HEK293 (cell line): ENCODE measurements around the gene HTRA1.
A peak's percentile ranks its signal among the peaks of the same experiment; 100 is the strongest.

Source experiments
- CTCF ChIA-PET: fragments of 350-600 bp; formaldehyde crosslinking; extraction: SDS; loops from one replicate; lab custom pipeline; 2021; ENCODE audit warnings: antibody characterized with exemption; lab: Yijun Ruan, JAX
- POLR2A ChIA-PET: fragments of 300-600 bp; formaldehyde crosslinking; extraction: SDS; loops from one replicate; lab custom pipeline; 2020; ENCODE audit warnings: antibody characterized with exemption, inconsistent platforms; lab: Yijun Ruan, JAX
- H3K27ac ChIP-seq: fragments of 200-500 bp; sonication (Bioruptor generic); 2 replicates; pipeline ENCODE4 v1.5.1; 2014; ENCODE audit warnings: low read depth, low read length, control low read depth, inconsistent platforms; ENCODE audit errors: extremely low read depth
- H3K36me3 ChIP-seq, 2 experiments: fragments of 200-500 bp in 1 of 2; sonication (Bioruptor generic) in 1 of 2; 1 replicate in 1 of 2; 2 replicates in 1 of 2; pipeline ENCODE4 v1.5.1; 2014 to 2017; ENCODE audit warnings: inconsistent platforms in 2 of 2, low read length in 2 of 2; ENCODE audit not compliant: control insufficient read depth in 2 of 2, insufficient read depth in 1 of 2
- H3K4me1 ChIP-seq: fragments of 200-500 bp; sonication (Bioruptor generic); 2 replicates; pipeline ENCODE4 v1.5.1; 2014; ENCODE audit warnings: mild to moderate bottlenecking, low read length, inconsistent platforms; ENCODE audit not compliant: control insufficient read depth, insufficient read depth
- H3K4me3 ChIP-seq: 2 replicates; pipeline ENCODE4 v1.5.1; 2011; ENCODE audit warnings: low read depth, mild to moderate bottlenecking, control low read depth, low read length, moderate library complexity
- H3K9me3 ChIP-seq: fragments of 200-500 bp; sonication (Bioruptor generic); 2 replicates; pipeline ENCODE4 v1.5.1; 2014; ENCODE audit warnings: low read depth, low read length, inconsistent platforms; ENCODE audit not compliant: control insufficient read depth, insufficient read depth
- PRDM2 ChIP-seq: fragments of 450-650 bp; formaldehyde crosslinking; IDR thresholded peaks from 2 replicates; pipeline ENCODE4 v1.5.1; 2016; ENCODE audit warnings: missing biosample characterization, missing genetic modification characterization, borderline replicate concordance
- PRDM6 ChIP-seq: fragments of 450-650 bp; formaldehyde crosslinking; IDR thresholded peaks from 2 replicates; pipeline ENCODE4 v1.5.1; 2017; ENCODE audit warnings: missing biosample characterization, missing genetic modification characterization
- SCRT2 ChIP-seq: fragments of 450-650 bp; formaldehyde crosslinking; IDR thresholded peaks from 2 replicates; pipeline ENCODE4 v1.5.1; 2016; ENCODE audit warnings: missing biosample characterization, missing genetic modification characterization
- TCF7L2 ChIP-seq: IDR thresholded peaks from 2 replicates; pipeline ENCODE4 v1.6.1; 2011; ENCODE audit warnings: low read depth, mild to moderate bottlenecking, inconsistent platforms, low read length, moderate library complexity, borderline replicate concordance
- WT1 ChIP-seq: fragments of 450-650 bp; formaldehyde crosslinking; IDR thresholded peaks from 2 replicates; pipeline ENCODE4 v1.5.1; 2016; ENCODE audit warnings: missing biosample characterization, missing genetic modification characterization
- ZBTB49 ChIP-seq: fragments of 450-650 bp; formaldehyde crosslinking; IDR thresholded peaks from 2 replicates; pipeline ENCODE4 v1.5.1; 2016; ENCODE audit warnings: missing biosample characterization, missing genetic modification characterization, low read depth
- ZBTB6 ChIP-seq: fragments of 450-650 bp; formaldehyde crosslinking; IDR thresholded peaks from 2 replicates; pipeline ENCODE4 v1.5.1; 2017; ENCODE audit warnings: missing biosample characterization, missing genetic modification characterization
- ZIC2 ChIP-seq: fragments of 450-650 bp; formaldehyde crosslinking; IDR thresholded peaks from 2 replicates; pipeline ENCODE4 v1.5.1; 2016; ENCODE audit warnings: missing biosample characterization, missing genetic modification characterization
- ZNF114 ChIP-seq: fragments of 450-650 bp; formaldehyde crosslinking; IDR thresholded peaks from 2 replicates; pipeline ENCODE4 v1.5.0; 2017; ENCODE audit warnings: missing biosample characterization, missing genetic modification characterization
- ZNF169 ChIP-seq: fragments of 450-650 bp; formaldehyde crosslinking; IDR thresholded peaks from 2 replicates; pipeline ENCODE4 v1.5.1; 2016; ENCODE audit warnings: missing biosample characterization, missing genetic modification characterization
- ZNF223 ChIP-seq: fragments of 450-650 bp; formaldehyde crosslinking; IDR thresholded peaks from 2 replicates; pipeline ENCODE4 v1.5.1; 2016; ENCODE audit warnings: missing biosample characterization, missing genetic modification characterization
- ZNF324 ChIP-seq: fragments of 450-650 bp; formaldehyde crosslinking; IDR thresholded peaks from 2 replicates; pipeline ENCODE4 v1.5.1; 2016; ENCODE audit warnings: missing biosample characterization, missing genetic modification characterization
- ZNF341 ChIP-seq: fragments of 450-650 bp; formaldehyde crosslinking; IDR thresholded peaks from 2 replicates; pipeline ENCODE4; 2016; ENCODE audit warnings: low read depth, missing biosample characterization, missing genetic modification characterization
- ZNF404 ChIP-seq: fragments of 450-650 bp; formaldehyde crosslinking; IDR thresholded peaks from 2 replicates; pipeline ENCODE4 v1.5.1; 2017; ENCODE audit warnings: missing biosample characterization, missing genetic modification characterization
- ZNF654 ChIP-seq: fragments of 450-650 bp; formaldehyde crosslinking; IDR thresholded peaks from 2 replicates; pipeline ENCODE4 v1.5.1; 2016; ENCODE audit warnings: low read depth, missing biosample characterization, missing genetic modification characterization
- ZNF660 ChIP-seq: fragments of 450-650 bp; IDR thresholded peaks from 2 replicates; pipeline ENCODE4 v1.5.1; 2018; ENCODE audit warnings: missing biosample characterization, mild to moderate bottlenecking, missing genetic modification characterization

Gene HTRA1

GRCh38 chr10:122435212-122435827 lies 26.0 kb upstream of the HTRA1 start (continued):
- TF ChIP-seq TCF7L2 (no peak), ZNF660 (tag by site-specific recombination) (0 out of 2 replicates have a peak, but pooled peaks have one; percentile 56), ZNF654 (tag by site-specific recombination) (peak; percentile 81)

GRCh38 chr10:122441961-122442360 lies 19.4 kb upstream of the HTRA1 start:
- CTCF ChIA-PET, result interaction anchor here (0.6 to 1.6 kb wide), 5 partner anchors 99 to 205 kb away, joined by 4 to 12 read pairs (median 5); no protein-coding TSS in a partner anchor
- no peaks in the 10 kb centered on the region for H3K36me3 ChIP-seq
- H3K4me3 ChIP-seq, result no peak overlapping the region
- no peaks in the 10 kb centered on the region for H3K9me3 ChIP-seq
- H3K4me1 ChIP-seq, result peaks cover 2% of the 10 kb centered on the region; the same call in 1 of the 2 replicates
- no peak overlapping the region for H3K27ac ChIP-seq
- TF ChIP-seq SCRT2 (no peak), ZBTB6 (0 out of 2 replicates have a peak, but pooled peaks have one; percentile 7)
- POLR2A ChIA-PET, result interaction anchor here (1.0 kb wide), 1 partner anchor 67 kb away, joined by 4 read pairs; the partner anchor contains the start of gene PLEKHA1

- Histone ChIP-seq H3K27ac (no peak overlapping the region), H3K36me3 (no peaks in the 10 kb centered on the region), H3K4me1 (peaks cover 2% of the 10 kb centered on the region; the same call in 1 of the 2 replicates), H3K4me3 (no peak overlapping the region), H3K9me3 (no peaks in the 10 kb centered on the region)
- POLR2A ChIA-PET, result no interaction called here
- no peak for TF ChIP-seq ZNF169 (tag by site-specific recombination)
- TF ChIP-seq ZNF114 (tag by site-specific recombination), result no peak
- no peak for TF ChIP-seq ZNF404 (tag by site-specific recombination)
- no peak for TF ChIP-seq ZNF223 (tag by site-specific recombination)
- TF ChIP-seq ZNF324, result no peak
- TF ChIP-seq ZNF660 (tag by site-specific recombination), result no peak
- no peak for TF ChIP-seq ZNF341 (tag by site-specific recombination)
- TF ChIP-seq ZIC2 (tag by site-specific recombination), result no peak
- TF ChIP-seq PRDM6 (tag by site-specific recombination), result no peak
- no peak for TF ChIP-seq WT1 (tag by site-specific recombination)
- no peak for TF ChIP-seq ZBTB49 (tag by site-specific recombination)
- no peak for TF ChIP-seq PRDM2 (tag by site-specific recombination)
- no peak for TF ChIP-seq ZBTB6
- CTCF ChIA-PET, result interaction anchor here (3.0 kb wide), 1 partner anchor 10 kb away, joined by 11 read pairs; no protein-coding TSS in a partner anchor
Observed at GRCh38 chr10:122445469-122445868, 15.9 kb upstream of the HTRA1 start.
